ENCODE results near the gene TMED3.
A peak's percentile ranks its signal among the peaks of the same experiment; 100 is the strongest.

TMED3 gene

DNA sequence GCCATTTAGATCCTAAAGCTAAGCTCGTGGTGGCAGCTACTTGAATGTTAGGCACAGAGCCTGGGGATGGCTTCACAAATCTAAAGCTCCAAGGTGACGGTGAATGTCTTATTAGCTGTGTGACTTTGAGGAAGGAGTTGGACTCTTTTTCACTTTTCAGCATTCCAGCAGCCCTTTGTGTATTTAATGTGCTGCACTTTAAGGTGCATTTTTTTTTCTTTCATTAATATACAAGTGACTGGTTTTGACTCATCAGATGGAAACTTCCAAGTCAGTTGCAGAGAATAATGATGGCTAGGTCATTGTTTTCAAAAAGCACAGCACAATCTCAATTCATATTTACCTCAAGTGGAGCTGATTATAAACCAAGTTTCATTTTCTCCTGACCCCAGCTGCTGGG is 55.8 kb downstream of the TMED3 start:
- no peak for TF ChIP-seq ESRRG (CRISPR knock-in tag; IDR thresholded peaks at IDR 0.05)
- ATAC-seq, result no peak; the same call in 2 of the 3 replicates

DNA sequence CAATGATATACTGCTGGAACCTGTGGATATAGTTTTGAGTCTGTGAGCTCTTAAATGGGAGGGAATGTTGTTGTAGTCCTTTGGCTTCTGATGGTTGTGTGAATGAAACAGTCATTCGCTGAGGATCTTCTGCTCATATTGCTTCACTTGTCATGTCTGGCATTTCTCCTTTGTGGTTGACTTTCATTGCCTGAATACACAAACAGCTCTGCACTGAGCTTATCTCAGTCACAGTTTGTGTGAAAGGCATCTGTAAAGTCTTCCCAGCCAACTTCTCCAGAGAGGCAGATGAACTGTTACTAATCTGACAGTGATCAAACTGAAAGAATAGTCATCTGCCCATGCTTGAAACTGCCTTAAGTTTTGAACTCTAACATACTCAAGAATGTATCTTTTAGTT is 59.8 kb downstream of the TMED3 start:
- TF ChIP-seq, protein P1, sequence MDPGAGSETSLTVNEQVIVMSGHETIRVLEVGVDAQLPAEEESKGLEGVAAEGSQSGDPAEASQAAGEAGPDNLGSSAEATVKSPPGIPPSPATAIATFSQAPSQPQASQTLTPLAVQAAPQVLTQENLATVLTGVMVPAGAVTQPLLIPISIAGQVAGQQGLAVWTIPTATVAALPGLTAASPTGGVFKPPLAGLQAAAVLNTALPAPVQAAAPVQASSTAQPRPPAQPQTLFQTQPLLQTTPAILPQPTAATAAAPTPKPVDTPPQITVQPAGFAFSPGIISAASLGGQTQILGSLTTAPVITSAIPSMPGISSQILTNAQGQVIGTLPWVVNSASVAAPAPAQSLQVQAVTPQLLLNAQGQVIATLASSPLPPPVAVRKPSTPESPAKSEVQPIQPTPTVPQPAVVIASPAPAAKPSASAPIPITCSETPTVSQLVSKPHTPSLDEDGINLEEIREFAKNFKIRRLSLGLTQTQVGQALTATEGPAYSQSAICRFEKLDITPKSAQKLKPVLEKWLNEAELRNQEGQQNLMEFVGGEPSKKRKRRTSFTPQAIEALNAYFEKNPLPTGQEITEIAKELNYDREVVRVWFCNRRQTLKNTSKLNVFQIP (CRISPR knock-in tag; IDR thresholded peaks at IDR 0.05; ENCODE audit: borderline replicate concordance, low read depth), result no peak
- peak; percentile 76 for TF ChIP-seq ISL1 (CRISPR knock-in tag; IDR thresholded peaks at IDR 0.05)
- ATAC-seq, result no peak

DNA sequence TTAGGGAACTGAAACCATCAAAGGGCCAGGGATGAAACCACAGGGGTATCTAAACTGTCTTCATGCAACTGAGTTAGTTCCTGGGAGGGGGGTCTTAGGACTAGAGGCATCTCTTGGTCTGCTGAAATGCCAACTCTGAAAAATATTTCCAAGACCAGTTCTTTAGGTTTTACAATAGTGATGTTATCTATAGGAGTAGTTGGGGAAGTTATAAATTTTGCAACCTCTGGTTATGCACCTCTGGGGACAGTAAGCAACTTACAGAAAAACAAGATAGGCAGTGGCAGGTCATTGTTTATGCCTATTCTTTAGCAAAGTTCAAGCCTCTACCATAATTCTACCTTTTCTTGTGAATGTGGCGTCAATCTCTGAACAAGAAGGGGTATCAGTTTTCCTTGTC is 60.7 kb downstream of the TMED3 start:
- TF ChIP-seq CREB5 (CRISPR knock-in tag; IDR thresholded peaks at IDR 0.05; ENCODE audit: low read depth), result no peak
- TF ChIP-seq ZNF70 (CRISPR knock-in tag; IDR thresholded peaks at IDR 0.05), result no peak
- TF ChIP-seq, protein P1 (CRISPR knock-in tag; IDR thresholded peaks at IDR 0.05; ENCODE audit: borderline replicate concordance, low read depth), result no peak
- TF ChIP-seq ZNF565 (CRISPR knock-in tag; conservative IDR thresholded peaks at IDR 0.05; ENCODE audit: low read depth), result no peak
- TF ChIP-seq PPARA (CRISPR knock-in tag; IDR thresholded peaks at IDR 0.05; ENCODE audit: borderline replicate concordance), result no peak
- no peak for TF ChIP-seq BACH2 (CRISPR knock-in tag; IDR thresholded peaks at IDR 0.05; ENCODE audit: borderline replicate concordance)
- no peak for TF ChIP-seq ISL1 (CRISPR knock-in tag; IDR thresholded peaks at IDR 0.05)
- TF ChIP-seq TSHZ2 (CRISPR knock-in tag; IDR thresholded peaks at IDR 0.05), result no peak
- no peak for TF ChIP-seq ZFP30 (CRISPR knock-in tag; IDR thresholded peaks at IDR 0.05)
- TF ChIP-seq OSR1 (CRISPR knock-in tag; IDR thresholded peaks at IDR 0.05), result no peak
- TF ChIP-seq ARNTL (CRISPR knock-in tag; IDR thresholded peaks at IDR 0.05; ENCODE audit: borderline replicate concordance, low read depth), result no peak
- no peak for TF ChIP-seq ZNF8 (CRISPR knock-in tag; IDR thresholded peaks at IDR 0.05)
- no peak for TF ChIP-seq TCF4 (CRISPR knock-in tag; IDR thresholded peaks at IDR 0.05; ENCODE audit: borderline replicate concordance)
- TF ChIP-seq ESRRG (CRISPR knock-in tag; IDR thresholded peaks at IDR 0.05), result no peak
- TF ChIP-seq SNAI2 (CRISPR knock-in tag; IDR thresholded peaks at IDR 0.05), result no peak
- ATAC-seq, result no peak

DNA sequence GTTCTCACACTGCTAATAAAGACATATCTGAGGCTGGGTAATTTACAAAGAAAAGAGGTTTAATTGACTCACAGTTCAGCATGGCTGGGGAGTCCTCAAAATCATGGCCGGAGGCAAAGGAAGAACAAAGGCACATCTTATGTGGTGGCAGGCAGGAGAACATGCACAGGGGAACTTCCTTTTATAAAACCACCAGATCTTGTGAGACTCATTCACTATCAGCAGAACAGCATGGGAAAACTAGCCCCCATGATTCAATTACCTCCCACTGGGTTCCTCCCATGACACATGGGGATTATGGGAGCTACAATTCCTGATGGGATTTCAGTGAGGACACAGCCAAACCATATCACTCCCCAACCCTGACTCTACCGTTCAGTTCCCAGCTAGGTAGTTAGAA is 61.5 kb downstream of the TMED3 start:
- TF ChIP-seq ZFP3 (CRISPR knock-in tag; IDR thresholded peaks at IDR 0.05) (peak; percentile 93), PPARA (CRISPR knock-in tag; IDR thresholded peaks at IDR 0.05; ENCODE audit: borderline replicate concordance) (no peak)
- TF ChIP-seq, protein P1 (CRISPR knock-in tag; IDR thresholded peaks at IDR 0.05; ENCODE audit: borderline replicate concordance, low read depth), result no peak
- ATAC-seq, result no peak

Measured in SK-N-SH treated with all-trans-retinoic acid at 6 μM for 48 hours (cell line).